ENCODE data around the gene PITPNB. TPM values are rescaled to one million over a fixed set of nuclear protein-coding genes. Genes with fewer than 3 reads are reported as not detected.
A peak's percentile ranks its signal among the peaks of the same experiment; 100 is the strongest.

Gene PITPNB
- polyA plus RNA-seq, 3 donors, result 13.2 to 43.6 (median 40.0) TPM

DNA sequence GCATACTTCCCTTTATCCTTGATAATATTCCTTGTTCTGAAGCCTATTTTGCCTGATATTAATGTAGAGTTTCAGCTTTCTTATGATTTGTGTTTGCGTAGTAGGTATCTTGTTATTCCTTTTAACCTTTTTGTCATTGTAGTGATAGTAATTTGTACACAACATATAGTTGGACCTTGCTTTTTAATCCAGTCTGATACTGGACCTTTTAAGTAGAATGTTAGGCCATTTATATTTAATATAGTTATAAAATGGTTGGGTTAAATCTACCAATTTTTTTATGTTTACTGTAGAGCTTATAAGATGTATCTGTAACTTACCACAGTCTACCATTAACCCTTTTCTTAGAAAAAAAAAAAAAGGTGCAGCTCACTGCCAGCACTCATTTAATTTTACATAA lies 8.6 kb upstream of the PITPNB start:
- 48 to 100% (median 98%) methylated on average over 1 of the region's 1 CpG for WGBS, 3 donors
- no peak overlapping the region for H3K27ac ChIP-seq (ENCODE audit: low read depth, low read length)

DNA sequence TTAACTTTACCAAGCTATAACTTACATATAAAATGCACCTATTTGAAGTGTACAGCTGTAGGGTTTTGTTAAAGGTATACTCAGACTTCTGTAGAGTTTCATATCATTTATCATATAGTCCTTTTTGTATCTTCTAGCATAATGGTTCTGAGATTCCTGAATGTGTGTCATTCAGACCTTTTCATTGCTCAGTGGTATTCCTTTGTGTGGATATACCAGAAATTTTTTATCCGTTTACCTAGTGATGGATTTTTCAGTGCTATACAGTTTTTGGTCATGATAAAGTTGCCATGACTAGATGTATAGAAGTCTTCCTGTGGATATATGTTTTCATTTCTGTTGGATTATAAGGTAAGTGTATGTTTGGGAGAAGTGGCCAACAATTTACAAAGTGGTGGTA lies 6.3 kb upstream of the PITPNB start:
- no peak overlapping the region for H3K27ac ChIP-seq (ENCODE audit: low read depth, low read length)
- 95 to 98% (median 96%) methylated on average over 1 of the region's 1 CpG for WGBS, 3 donors

GRCh38 chr22:27919942-27920755 lies 1.1 kb upstream of the PITPNB start:
- WGBS, 3 donors, result 27 to 34% (median 29%) methylated on average over 12 of the region's 12 CpGs
- H3K27ac ChIP-seq (ENCODE audit: low read depth, low read length), result peak overlapping the region; percentile 89

- 0 to 1% (median 0%) methylated on average over 53 to 60 of the region's 60 CpGs for WGBS, 3 donors
- H3K27ac ChIP-seq (ENCODE audit: low read depth, low read length), result peak overlapping the region; percentile 95
Measured at GRCh38 chr22:27918341-27919221, 475 bp downstream of the PITPNB start.

GRCh38 chr22:27915986-27916385 lies 3.1 kb downstream of the PITPNB start:
- H3K27ac ChIP-seq (ENCODE audit: low read depth, low read length), result no peak overlapping the region

DNA sequence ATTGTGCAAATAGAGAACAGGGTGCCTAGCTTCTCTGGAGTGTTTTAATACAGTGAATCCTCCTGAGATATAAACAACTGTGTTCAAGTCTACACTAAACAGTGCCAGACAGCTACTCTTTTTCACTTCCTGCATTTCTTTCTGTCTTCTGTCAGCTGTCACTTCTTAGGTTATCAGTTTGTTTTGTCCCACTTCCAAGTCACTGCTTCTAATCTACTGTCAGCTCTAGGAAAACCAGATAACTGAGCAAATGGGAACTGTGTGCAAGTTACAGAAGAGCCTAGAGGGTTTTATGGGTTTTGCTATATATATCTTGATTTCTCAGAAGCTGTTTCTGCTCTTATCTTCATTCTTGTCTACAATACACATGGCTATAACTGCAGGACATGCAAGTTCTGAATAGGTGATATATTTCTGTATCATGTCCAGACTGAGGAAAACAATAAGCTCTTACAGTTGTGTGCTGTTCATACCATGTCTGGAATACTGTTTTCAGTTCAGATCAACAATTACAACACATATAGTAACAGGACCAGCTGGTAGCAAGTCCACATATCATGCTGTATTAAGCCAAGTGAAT lies 5.8 kb downstream of the PITPNB start:
- no peak overlapping the region for H3K27ac ChIP-seq (ENCODE audit: low read depth, low read length)

DNA sequence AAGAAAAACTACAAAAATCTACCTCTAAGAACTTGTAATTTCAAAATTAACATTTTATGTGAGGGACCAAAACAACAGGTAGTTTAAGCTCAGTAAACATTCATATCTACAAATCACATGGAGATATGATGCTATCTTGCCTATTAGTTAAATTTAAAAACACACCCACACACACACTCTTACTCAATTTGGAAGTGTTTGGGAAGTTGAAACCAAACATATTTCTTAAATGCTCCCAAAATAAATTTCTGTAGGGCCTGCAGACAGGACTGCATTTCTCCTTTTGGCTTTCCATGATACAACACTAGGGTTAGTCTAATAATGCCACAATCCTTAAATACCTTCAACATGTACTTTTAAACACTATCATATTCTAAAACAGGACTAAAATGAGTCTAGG lies 7.0 kb downstream of the PITPNB start:
- H3K27ac ChIP-seq (ENCODE audit: low read depth, low read length), result no peak overlapping the region

- WGBS, 3 donors, result 82 to 90% (median 83%) methylated on average over 1 of the region's 1 CpG
- H3K27ac ChIP-seq (ENCODE audit: low read depth, low read length), result no peak overlapping the region
Measured at GRCh38 chr22:27911330-27911729, 7.7 kb downstream of the PITPNB start.

GRCh38 chr22:27906241-27906640 lies 12.8 kb downstream of the PITPNB start:
- WGBS, 3 donors, result 36 to 74% (median 41%) methylated on average over 2 of the region's 2 CpGs
- no peak overlapping the region for H3K27ac ChIP-seq (ENCODE audit: low read depth, low read length)

DNA sequence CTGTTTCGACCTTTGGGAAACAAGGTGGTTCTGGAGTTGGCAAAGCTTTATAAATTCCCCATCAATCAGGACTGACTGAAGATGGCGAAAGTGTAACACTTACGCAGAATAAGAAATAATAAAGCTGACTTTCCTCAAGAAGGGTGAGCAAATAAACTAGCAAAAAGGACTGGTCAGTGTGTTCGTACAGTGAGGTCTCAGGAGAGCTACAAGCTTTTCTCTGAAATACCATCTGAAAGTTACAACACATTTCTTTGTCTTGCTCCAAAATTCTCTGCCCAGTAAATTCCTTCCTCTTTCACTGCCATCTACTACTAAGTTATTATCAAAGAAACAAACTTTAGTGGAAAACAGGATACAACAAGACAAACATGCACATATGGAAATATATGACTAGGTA lies 13.4 kb downstream of the PITPNB start:
- no peak overlapping the region for H3K27ac ChIP-seq (ENCODE audit: low read depth, low read length)
- 60 to 75% (median 63%) methylated on average over 4 of the region's 4 CpGs for WGBS, 3 donors

- H3K27ac ChIP-seq (ENCODE audit: low read depth, low read length), result no peak overlapping the region
- whole genome bisulfite sequencing, 3 donors, result 78 to 83% (median 79%) methylated on average over 3 of the region's 3 CpGs
Measured at GRCh38 chr22:27903805-27904473, 15.1 kb downstream of the PITPNB start.

GRCh38 chr22:27900153-27900552 lies 18.9 kb downstream of the PITPNB start:
- WGBS, 3 donors, result 95 to 100% (median 97%) methylated on average over 1 of the region's 1 CpG
- H3K27ac ChIP-seq (ENCODE audit: low read depth, low read length), result no peak overlapping the region

GRCh38 chr22:27896245-27896644 lies 22.8 kb downstream of the PITPNB start:
- 59 to 88% (median 84%) methylated on average over 6 of the region's 6 CpGs for WGBS, 3 donors

GRCh38 chr22:27895600-27895999 lies 23.5 kb downstream of the PITPNB start:
- no peak overlapping the region for H3K27ac ChIP-seq (ENCODE audit: low read depth, low read length)
- WGBS, 3 donors, result 49 to 85% (median 83%) methylated on average over 4 of the region's 4 CpGs

More at GRCh38 chr22:27896245-27896644, 22.8 kb downstream of the PITPNB start:
- no peak overlapping the region for H3K27ac ChIP-seq (ENCODE audit: low read depth, low read length)

- whole genome bisulfite sequencing, 3 donors, result 71 to 79% (median 74%) methylated on average over 5 of the region's 5 CpGs
- no peak overlapping the region for H3K27ac ChIP-seq (ENCODE audit: low read depth, low read length)
Measured at GRCh38 chr22:27892811-27893210, 26.2 kb downstream of the PITPNB start.

GRCh38 chr22:27892064-27892463 lies 27.0 kb downstream of the PITPNB start:
- no peak overlapping the region for H3K27ac ChIP-seq (ENCODE audit: low read depth, low read length)
- WGBS, 3 donors, result 89 to 95% (median 92%) methylated on average over 4 of the region's 4 CpGs

DNA sequence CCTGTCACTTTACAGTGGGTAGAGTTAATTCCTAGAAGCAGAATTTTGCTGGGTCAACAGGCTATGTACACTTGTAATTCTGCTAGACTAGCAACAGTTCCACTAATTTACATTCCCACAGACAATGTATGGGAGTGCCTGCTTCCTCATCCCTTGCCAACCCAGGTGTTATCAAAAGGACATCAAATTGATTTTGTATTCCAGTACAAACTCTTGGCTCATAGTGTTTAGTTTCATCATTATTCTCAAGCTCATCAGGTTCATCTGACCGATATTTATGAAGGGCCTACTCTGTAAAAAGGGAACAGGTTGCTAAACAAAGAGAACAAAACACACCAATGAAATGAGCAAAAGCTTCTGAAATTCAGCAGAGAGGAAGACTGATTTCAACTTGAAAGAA lies 30.7 kb downstream of the PITPNB start:
- WGBS, 3 donors, result 66 to 86% (median 83%) methylated on average over 1 of the region's 1 CpG
- no peak overlapping the region for H3K27ac ChIP-seq (ENCODE audit: low read depth, low read length)

GRCh38 chr22:27886843-27887151 lies 32.3 kb downstream of the PITPNB start:
- no peak overlapping the region for H3K27ac ChIP-seq (ENCODE audit: low read depth, low read length)

Measured in adipose tissue (tissue), 3 donors.